Activated T-helper 2 cell treated with anti-CD3 and anti-CD28 coated beads, Interferon-gamma antibody, Interleukin-2, Interleukin-4, amounts not matched to agents 10 μg/mL and 5 μg/mL and 100 μg/mL, durations not matched to agents 14 hours and 24 hours and 36 hours (primary cell): ENCODE results near the gene EVL. TPM values are rescaled to one million over a fixed set of nuclear protein-coding genes. Genes with fewer than 3 reads are reported as not detected.
"Not testable (repeated sequence)": the region's sequence is repeated elsewhere in the genome, so short reads cannot be mapped to it uniquely, and the experiment has no call there.

ENCODE experiments used
- DNase-seq: peaks from one replicate; pipeline ENCODE4 v3.0.0; 2021; ENCODE audit warnings: low spot score
- H3K27ac Mint-ChIP-seq: one replicate; pipeline ENCODE4 v1.8.0; 2021; ENCODE audit warnings: mixed read lengths
- H3K27me3 Mint-ChIP-seq: one replicate; pipeline ENCODE4 v1.8.0; 2021; ENCODE audit warnings: low read depth, mixed read lengths
- H3K36me3 Mint-ChIP-seq: one replicate; pipeline ENCODE4 v1.8.0; 2021; ENCODE audit warnings: low read depth, mixed read lengths
- H3K4me1 Mint-ChIP-seq: one replicate; pipeline ENCODE4 v1.8.0; 2021; ENCODE audit warnings: low read depth, mixed read lengths
- H3K4me3 Mint-ChIP-seq: one replicate; pipeline ENCODE4 v1.8.0; 2021; ENCODE audit warnings: low read depth, mild to moderate bottlenecking, moderate library complexity, mixed read lengths
- H3K9me3 Mint-ChIP-seq: one replicate; pipeline ENCODE4 v1.8.0; 2021; ENCODE audit warnings: mixed read lengths
- intact Hi-C: fragments of 100-400 bp; cut with micrococcal nuclease; formaldehyde crosslinking; loops from one replicate; pipeline ENCODE4 v1.15.1; 2023
- total RNA-seq: library from RNA; stranded (reverse); gene quantifications from 2 replicates; pipeline ENCODE4 v1.2.3, GENCODE V29; 2022

EVL gene
- total RNA-seq, 1 donor from 2014 or later: 255 TPM

GRCh38 chr14:100063314-100063941, 1.8 kb upstream of the EVL start:
- no peak for DNase-seq
- no peaks in the 10 kb centered on the region for H3K27me3 Mint-ChIP-seq
- H3K27ac Mint-ChIP-seq: peak overlapping the region; percentile 99
- H3K9me3 Mint-ChIP-seq: no peaks in the 10 kb centered on the region
- intact Hi-C loops: loop anchor here (10.0 kb wide), 2 partner anchors 579 to 829 kb away; partner anchors contain the start of genes CCNK and SETD3
- peaks cover 25% of the 10 kb centered on the region for H3K36me3 Mint-ChIP-seq
- H3K4me1 Mint-ChIP-seq: peaks cover 82% of the 10 kb centered on the region
- peak overlapping the region; percentile 71 for H3K4me3 Mint-ChIP-seq

- Mint-ChIP-seq H3K36me3 (peaks cover 27% of the 10 kb centered on the region), H3K27ac (peak overlapping the region; percentile 99), H3K4me3 (peak overlapping the region; percentile 85), H3K4me1 (peaks cover 79% of the 10 kb centered on the region)
- not testable (repeated sequence) for H3K27me3 Mint-ChIP-seq, H3K9me3 Mint-ChIP-seq, DNase-seq
- intact Hi-C loops: loop anchor here (1.0 to 10.0 kb wide), 8 partner anchors 9 to 1882 kb away; partner anchors contain the start of genes BCL11B, CCNK and SETD3
These were observed 708 bp upstream of the EVL start for GRCh38 chr14:100064335-100065092.

DNA sequence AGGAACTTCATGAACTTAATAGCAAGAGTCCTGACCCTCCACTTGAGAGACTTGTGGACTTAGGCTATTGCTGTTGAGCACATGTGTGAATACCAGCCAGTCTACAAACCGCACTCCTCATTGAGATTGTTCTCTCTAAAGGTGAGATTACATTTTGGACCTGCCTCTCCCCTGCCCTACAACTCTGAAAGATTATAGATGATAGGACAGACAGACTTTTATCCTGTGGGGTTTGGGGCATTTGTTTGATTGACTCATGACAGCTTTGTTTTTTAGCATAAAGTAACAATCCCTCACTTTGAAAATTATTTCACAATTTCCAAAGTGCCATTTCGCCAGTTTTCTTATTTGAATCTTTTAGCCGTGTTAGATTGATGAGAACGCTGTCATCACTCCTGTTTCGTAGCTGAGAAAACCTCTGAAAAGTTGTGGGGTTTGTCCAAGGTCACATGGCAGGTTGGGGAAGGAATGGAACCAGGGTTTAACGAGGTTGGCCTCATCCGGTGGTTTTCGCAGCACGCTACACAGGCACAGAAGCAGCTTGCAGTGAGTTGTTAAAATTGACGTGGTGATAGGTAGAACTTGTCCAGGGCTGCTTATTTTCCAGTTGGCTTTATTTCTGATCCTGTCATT, 836 bp downstream of the EVL start:
- Mint-ChIP-seq H3K27me3 (no peaks in the 10 kb centered on the region), H3K27ac (peak overlapping the region; percentile 99), H3K4me3 (peak overlapping the region; percentile 85), H3K9me3 (no peaks in the 10 kb centered on the region), H3K4me1 (peaks cover 80% of the 10 kb centered on the region), H3K36me3 (peaks cover 42% of the 10 kb centered on the region)
- intact Hi-C loops: loop anchor here (1.0 to 10.0 kb wide), 8 partner anchors 7 to 1884 kb away; partner anchors contain the start of genes BCL11B, CCNK and SETD3
- DNase-seq: peak; percentile 77

GRCh38 chr14:100066962-100067361, 1.7 kb downstream of the EVL start:
- DNase-seq: no peak
- no peaks in the 10 kb centered on the region for H3K9me3 Mint-ChIP-seq
- no peaks in the 10 kb centered on the region for H3K27me3 Mint-ChIP-seq
- intact Hi-C loops: loop anchor here (5.0 to 10.0 kb wide), 6 partner anchors 155 to 1885 kb away; partner anchors contain the start of genes BCL11B, CCNK and SETD3
- H3K4me3 Mint-ChIP-seq: peak overlapping the region; percentile 85
- peak overlapping the region; percentile 99 for H3K27ac Mint-ChIP-seq
- peaks cover 82% of the 10 kb centered on the region for H3K4me1 Mint-ChIP-seq
- peaks cover 49% of the 10 kb centered on the region for H3K36me3 Mint-ChIP-seq

DNA sequence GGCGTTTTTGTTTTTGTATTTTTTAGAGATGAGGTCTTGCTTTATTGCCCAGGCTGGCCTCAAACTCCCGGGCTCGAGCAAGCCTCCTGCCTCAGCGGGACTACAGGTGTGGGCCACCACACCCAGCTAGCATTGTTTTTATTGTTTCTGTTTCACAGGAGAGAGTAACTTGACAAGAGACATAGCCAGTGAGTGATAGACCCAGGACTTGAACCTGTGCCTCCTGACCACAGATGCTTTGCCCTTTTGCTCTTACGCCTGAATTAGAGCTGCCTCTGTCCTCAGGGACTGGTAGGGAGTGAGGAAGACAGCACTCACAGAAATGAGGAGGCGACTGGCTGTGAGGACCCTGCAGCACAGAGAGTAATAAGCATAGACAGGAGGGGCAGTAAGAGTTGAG, 2.3 kb downstream of the EVL start:
- Mint-ChIP-seq H3K4me1 (peaks cover 79% of the 10 kb centered on the region), H3K27ac (peak overlapping the region; percentile 99), H3K9me3 (no peaks in the 10 kb centered on the region), H3K4me3 (peak overlapping the region; percentile 85), H3K36me3 (peaks cover 50% of the 10 kb centered on the region), H3K27me3 (no peaks in the 10 kb centered on the region)
- intact Hi-C loops: loop anchor here (5.0 to 10.0 kb wide), 6 partner anchors 155 to 1885 kb away; partner anchors contain the start of genes BCL11B, CCNK and SETD3
- DNase-seq: no peak

- no peaks in the 10 kb centered on the region for H3K27me3 Mint-ChIP-seq
- peak overlapping the region; percentile 99 for H3K27ac Mint-ChIP-seq
- intact Hi-C loops: loop anchor here (1.0 to 10.0 kb wide), 11 partner anchors 9 to 1886 kb away; partner anchors contain the start of genes BCL11B, CCNK and SETD3
- peak overlapping the region; percentile 85 for H3K4me3 Mint-ChIP-seq
- H3K36me3 Mint-ChIP-seq: peaks cover 58% of the 10 kb centered on the region
- H3K4me1 Mint-ChIP-seq: peaks cover 79% of the 10 kb centered on the region
- peak; percentile 89 for DNase-seq
- H3K9me3 Mint-ChIP-seq: no peaks in the 10 kb centered on the region
These were observed 3.0 kb downstream of the EVL start for GRCh38 chr14:100067971-100068959.

- Mint-ChIP-seq H3K9me3 (no peaks in the 10 kb centered on the region), H3K27me3 (no peaks in the 10 kb centered on the region), H3K36me3 (peaks cover 66% of the 10 kb centered on the region), H3K4me1 (peaks cover 79% of the 10 kb centered on the region), H3K27ac (peak overlapping the region; percentile 99), H3K4me3 (peak overlapping the region; percentile 85)
- DNase-seq: no peak
- intact Hi-C loops: loop anchor here (1.0 to 10.0 kb wide), 11 partner anchors 12 to 1887 kb away; partner anchors contain the start of genes BCL11B, CCNK and SETD3
These were observed 4.1 kb downstream of the EVL start for GRCh38 chr14:100069161-100069800.

- H3K36me3 Mint-ChIP-seq: peaks cover 76% of the 10 kb centered on the region
- H3K9me3 Mint-ChIP-seq: no peaks in the 10 kb centered on the region
- peaks cover 82% of the 10 kb centered on the region for H3K4me1 Mint-ChIP-seq
- no peak for DNase-seq
- peak overlapping the region; percentile 99 for H3K27ac Mint-ChIP-seq
- no peaks in the 10 kb centered on the region for H3K27me3 Mint-ChIP-seq
- intact Hi-C loops: no loop called here
- peak overlapping the region; percentile 85 for H3K4me3 Mint-ChIP-seq
These were observed 5.1 kb downstream of the EVL start for GRCh38 chr14:100070310-100070709.

- no peak for DNase-seq
- intact Hi-C loops: no loop called here
- no peaks in the 10 kb centered on the region for H3K9me3 Mint-ChIP-seq
- H3K4me1 Mint-ChIP-seq: peaks cover 85% of the 10 kb centered on the region
- H3K36me3 Mint-ChIP-seq: peaks cover 84% of the 10 kb centered on the region
- peak overlapping the region; percentile 70 for H3K27ac Mint-ChIP-seq
- H3K27me3 Mint-ChIP-seq: no peaks in the 10 kb centered on the region
- peak overlapping the region; percentile 64 for H3K4me3 Mint-ChIP-seq
These were observed 6.3 kb downstream of the EVL start for GRCh38 chr14:100071545-100071944.

GRCh38 chr14:100072783-100073346, 7.6 kb downstream of the EVL start:
- Mint-ChIP-seq H3K4me1 (peaks cover 84% of the 10 kb centered on the region), H3K27me3 (no peaks in the 10 kb centered on the region), H3K9me3 (no peaks in the 10 kb centered on the region), H3K27ac (peak overlapping the region; percentile 95), H3K36me3 (peaks cover 81% of the 10 kb centered on the region), H3K4me3 (peak overlapping the region; percentile 72)
- no peak for DNase-seq
- intact Hi-C loops: loop anchor here (1.0 kb wide), 3 partner anchors 8 to 35 kb away; partner anchors contain the start of gene EVL
